GM12874 (cell line): ENCODE data around the gene AP5Z1.

ENCODE experiments used
- CTCF ChIP-seq: IDR thresholded peaks from 2 replicates; pipeline ENCODE4 v1.5.1; 2011; ENCODE audit warnings: low read depth, mild to moderate bottlenecking, control low read depth, low read length, moderate library complexity; ENCODE audit not compliant: insufficient read depth

Gene AP5Z1

DNA sequence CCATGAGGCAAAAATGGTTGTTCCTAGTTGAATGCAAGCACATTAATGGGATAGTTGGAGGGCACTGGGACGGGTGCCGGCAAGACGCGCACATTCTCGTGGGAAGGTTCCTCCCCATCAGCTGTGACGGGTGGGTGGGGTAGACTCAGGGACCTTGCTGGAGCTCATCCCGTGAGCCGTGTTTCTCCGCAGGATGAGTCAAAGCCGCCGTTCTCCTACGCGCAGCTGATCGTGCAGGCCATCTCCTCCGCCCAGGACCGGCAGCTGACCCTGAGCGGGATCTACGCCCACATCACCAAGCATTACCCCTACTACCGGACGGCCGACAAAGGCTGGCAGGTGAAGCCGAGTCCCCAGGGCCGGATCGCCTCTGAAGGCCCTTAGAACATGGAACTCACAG is 20.4 kb upstream of the AP5Z1 start:
- no peak for TF ChIP-seq CTCF

- no peak for TF ChIP-seq CTCF
Measured at GRCh38 chr7:4758111-4758510, 17.3 kb upstream of the AP5Z1 start.

DNA sequence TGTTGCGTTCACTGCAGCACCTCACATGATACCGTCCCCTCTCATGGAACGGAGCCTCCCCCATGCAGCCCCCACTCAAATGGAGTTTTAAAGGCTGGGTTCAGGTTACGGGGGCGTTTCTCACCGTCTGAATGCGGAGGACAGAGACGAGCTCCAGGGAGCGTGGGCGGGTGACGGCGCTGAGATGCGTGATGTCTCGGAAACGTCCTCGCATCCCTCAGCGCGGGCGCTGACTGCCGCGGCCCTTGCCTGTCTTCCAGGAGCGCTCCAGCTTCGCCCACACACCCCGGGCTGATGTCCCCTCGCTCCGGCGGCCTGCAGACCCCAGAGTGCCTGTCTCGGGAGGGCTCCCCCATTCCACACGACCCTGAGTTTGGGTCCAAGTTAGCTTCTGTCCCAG is 16.6 kb upstream of the AP5Z1 start:
- no peak for TF ChIP-seq CTCF

GRCh38 chr7:4759211-4759610 is 16.2 kb upstream of the AP5Z1 start:
- no peak for TF ChIP-seq CTCF

- no peak for TF ChIP-seq CTCF
Measured at GRCh38 chr7:4760952-4761351, 14.5 kb upstream of the AP5Z1 start.

DNA sequence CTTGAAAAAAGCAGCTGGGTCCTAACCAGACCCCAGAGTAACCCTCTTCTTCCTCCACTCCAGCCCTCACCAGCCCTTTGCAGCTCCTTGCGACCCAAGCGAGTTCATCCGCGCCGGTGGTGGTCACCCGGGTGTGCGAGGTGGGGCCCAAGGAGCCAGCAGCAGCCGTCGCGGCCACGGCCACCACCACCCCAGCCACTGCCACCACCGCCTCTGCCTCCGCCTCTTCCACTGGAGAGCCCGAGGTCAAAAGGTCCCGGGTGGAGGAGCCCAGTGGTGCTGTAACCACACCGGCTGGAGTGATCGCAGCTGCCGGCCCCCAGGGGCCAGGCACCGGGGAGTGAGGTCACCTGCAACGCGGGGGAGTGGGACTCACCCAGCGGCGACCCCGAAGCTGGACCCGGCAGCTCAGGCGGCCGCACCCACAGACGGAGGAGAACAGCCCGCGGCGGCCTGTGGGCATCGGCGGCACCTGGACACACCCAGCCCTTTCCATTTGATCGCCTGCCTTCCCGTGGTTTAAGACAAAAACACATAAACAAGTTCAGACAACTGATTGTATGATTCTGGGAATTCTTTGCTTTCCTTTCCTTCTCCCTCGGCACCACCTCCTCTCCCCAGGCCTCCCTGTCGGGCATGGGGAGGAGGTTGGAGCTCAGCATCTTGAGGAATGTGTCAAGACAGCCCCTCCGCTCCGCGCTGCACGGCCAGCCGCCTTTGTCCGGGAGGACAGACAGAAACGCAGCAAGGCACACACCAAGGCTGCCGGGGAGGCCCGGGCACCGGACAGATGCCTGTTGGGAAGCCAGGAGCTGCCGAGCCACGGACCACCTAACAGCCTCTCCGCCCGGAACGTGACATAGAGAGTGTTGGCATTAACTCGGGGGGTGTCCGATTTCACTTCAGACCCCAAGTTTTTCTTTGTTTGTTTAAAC is 13.0 kb upstream of the AP5Z1 start:
- no peak for TF ChIP-seq CTCF

- no peak for TF ChIP-seq CTCF
Measured at GRCh38 chr7:4763091-4763793, 12.2 kb upstream of the AP5Z1 start.
